Esophagus muscularis mucosa (tissue), 4 donors: ENCODE data around the gene ENPP3. TPM values are rescaled to one million over a fixed set of nuclear protein-coding genes. Genes with fewer than 3 reads are reported as not detected.

ENCODE experiments used
- DNase-seq: peaks from one replicate; pipeline ENCODE4 v3.0.0-alpha.2; 2017; ENCODE audit errors: extremely low spot score
- H3K27ac ChIP-seq, 4 donors: fragments of 200-600 bp; sonication (generic); replicated peaks in 1 of 4; 1 replicate in 3 of 4; 2 replicates in 1 of 4; pipeline ENCODE4 v1.5.1; 2016 to 2019; ENCODE audit warnings: mild to moderate bottlenecking in 1 of 4
- H3K27me3 ChIP-seq, 4 donors: fragments of 200-600 bp; sonication (generic); one replicate each; pipeline versions ENCODE4 v1.5.1 to v1.6.0; 2016 to 2019
- H3K36me3 ChIP-seq, 4 donors: fragments of 200-600 bp; sonication (generic); one replicate each; pipeline ENCODE4 v1.5.1; 2016 to 2019
- H3K4me1 ChIP-seq, 4 donors: fragments of 200-600 bp; sonication (generic); one replicate each; pipeline ENCODE4 v1.5.1; 2016 to 2019
- H3K4me3 ChIP-seq, 4 donors: fragments of 200-600 bp; sonication (generic); 1 replicate in 2 of 4; 2 replicates in 2 of 4; pipeline ENCODE4 v1.5.1; 2016 to 2019; ENCODE audit warnings: mild to moderate bottlenecking in 4 of 4, moderate library complexity in 1 of 4
- H3K9me3 ChIP-seq, 4 donors: fragments of 200-600 bp; sonication (generic); 1 replicate in 3 of 4; 2 replicates in 1 of 4; pipeline ENCODE4 v1.5.1; 2016 to 2019
- EP300 ChIP-seq: sonication (generic); formaldehyde crosslinking; IDR thresholded peaks from one replicate; pipeline ENCODE4 v1.6.1; 2017; ENCODE audit warnings: antibody characterized with exemption
- POLR2A ChIP-seq: fragments of 450-650 bp; IDR thresholded peaks from one replicate; pipeline ENCODE4 v1.6.1; 2017; ENCODE audit warnings: antibody characterized with exemption, moderate library complexity, mild to moderate bottlenecking, low read depth
- POLR2AphosphoS5 ChIP-seq, 2 donors: sonication (generic); formaldehyde crosslinking; IDR thresholded peaks; one replicate each; pipeline ENCODE4 v1.6.1; 2017; ENCODE audit warnings: antibody characterized with exemption in 2 of 2
- WGBS: methylation state at CpG from one replicate; pipeline ENCODE4 v1.1.5; 2018; 5-methylcytosine and 5-hydroxymethylcytosine counted together
- intact Hi-C: fragments of 100-400 bp; cut with DNase I; formaldehyde crosslinking; loops from one replicate; pipeline ENCODE4 v1.15.1; 2023
- total RNA-seq, 4 donors: library from RNA; depleted of rRNA; stranded (reverse); fragments of >200 nt; gene quantifications; one replicate each; pipeline versions ENCODE4 v1.1.0 to v1.2.1, GENCODE V29; 2016
- TF ChIP-seq, protein P1 (sequence below), 3 experiments: fragments of 200-600 bp in 2 of 3; fragments of 450-650 bp in 1 of 3; sonication (generic) in 2 of 3; IDR thresholded peaks; one replicate each; pipeline ENCODE4 v1.5.1; 2017 to 2019; ENCODE audit warnings: antibody characterized with exemption in 3 of 3, mild to moderate bottlenecking in 2 of 3, moderate library complexity in 1 of 3

Gene ENPP3
- total RNA-seq, 4 donors from 2014 or later, result 0.42 to 0.78 (median 0.59) TPM

DNA sequence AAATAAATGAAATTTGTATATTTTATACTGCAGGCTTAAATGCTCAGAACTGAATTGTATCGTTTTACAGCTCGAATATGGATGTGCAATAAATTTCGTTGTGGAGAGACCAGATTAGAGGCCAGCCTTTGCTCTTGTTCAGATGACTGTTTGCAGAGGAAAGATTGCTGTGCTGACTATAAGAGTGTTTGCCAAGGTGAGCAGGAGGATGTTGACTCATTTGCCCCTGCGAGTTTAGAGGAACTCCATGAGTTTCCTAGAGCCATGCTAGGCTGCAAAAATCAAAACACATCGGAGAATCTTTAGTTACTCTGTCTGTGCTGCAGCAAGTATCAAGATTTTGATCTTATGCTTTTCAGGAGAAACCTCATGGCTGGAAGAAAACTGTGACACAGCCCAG, 15.4 kb downstream of the ENPP3 start:
- no peak for TF ChIP-seq POLR2A
- TF ChIP-seq POLR2AphosphoS5 (IDR thresholded peaks at IDR 0.05), result no peak
- TF ChIP-seq EP300, result no peak
- TF ChIP-seq, protein P1, sequence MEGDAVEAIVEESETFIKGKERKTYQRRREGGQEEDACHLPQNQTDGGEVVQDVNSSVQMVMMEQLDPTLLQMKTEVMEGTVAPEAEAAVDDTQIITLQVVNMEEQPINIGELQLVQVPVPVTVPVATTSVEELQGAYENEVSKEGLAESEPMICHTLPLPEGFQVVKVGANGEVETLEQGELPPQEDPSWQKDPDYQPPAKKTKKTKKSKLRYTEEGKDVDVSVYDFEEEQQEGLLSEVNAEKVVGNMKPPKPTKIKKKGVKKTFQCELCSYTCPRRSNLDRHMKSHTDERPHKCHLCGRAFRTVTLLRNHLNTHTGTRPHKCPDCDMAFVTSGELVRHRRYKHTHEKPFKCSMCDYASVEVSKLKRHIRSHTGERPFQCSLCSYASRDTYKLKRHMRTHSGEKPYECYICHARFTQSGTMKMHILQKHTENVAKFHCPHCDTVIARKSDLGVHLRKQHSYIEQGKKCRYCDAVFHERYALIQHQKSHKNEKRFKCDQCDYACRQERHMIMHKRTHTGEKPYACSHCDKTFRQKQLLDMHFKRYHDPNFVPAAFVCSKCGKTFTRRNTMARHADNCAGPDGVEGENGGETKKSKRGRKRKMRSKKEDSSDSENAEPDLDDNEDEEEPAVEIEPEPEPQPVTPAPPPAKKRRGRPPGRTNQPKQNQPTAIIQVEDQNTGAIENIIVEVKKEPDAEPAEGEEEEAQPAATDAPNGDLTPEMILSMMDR (IDR thresholded peaks at IDR 0.05), result no peak
- WGBS, result 75% methylated on average over 5 of the region's 5 CpGs
- no peaks in the 10 kb centered on the region for H3K4me1 ChIP-seq
- H3K4me3 ChIP-seq, result no peak overlapping the region
- no peaks in the 10 kb centered on the region for H3K27me3 ChIP-seq
- no peak for DNase-seq
- H3K36me3 ChIP-seq, result no peaks in the 10 kb centered on the region
- intact Hi-C loops, result no loop called here
- H3K27ac ChIP-seq, result no peak overlapping the region
- H3K9me3 ChIP-seq, result no peaks in the 10 kb centered on the region

DNA sequence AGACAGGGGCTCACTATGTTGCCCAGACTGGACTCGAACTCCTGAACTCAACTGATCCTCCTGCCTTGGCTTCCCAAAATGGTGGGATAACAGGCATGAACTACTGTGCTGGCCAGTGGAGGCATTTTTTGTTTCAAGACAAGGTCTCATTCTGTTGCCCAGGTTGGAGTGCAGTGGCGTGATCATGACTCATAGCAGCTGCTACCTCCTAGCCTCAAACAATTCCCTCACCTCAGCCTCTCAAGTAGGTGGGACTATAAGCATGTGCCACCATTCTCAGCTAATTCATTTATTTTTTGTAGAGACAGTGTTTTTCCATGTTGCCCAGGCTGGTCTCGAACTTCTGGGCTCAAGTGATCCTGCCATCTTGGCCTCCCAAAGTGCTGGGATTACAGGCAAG, 17.2 kb downstream of the ENPP3 start:
- H3K27me3 ChIP-seq, result no peaks in the 10 kb centered on the region
- no peak overlapping the region for H3K4me3 ChIP-seq
- H3K27ac ChIP-seq, result no peak overlapping the region
- no peaks in the 10 kb centered on the region for H3K9me3 ChIP-seq
- no peaks in the 10 kb centered on the region for H3K4me1 ChIP-seq
- WGBS, result 100% methylated on average over 3 of the region's 3 CpGs
- H3K36me3 ChIP-seq, result no peaks in the 10 kb centered on the region
- TF ChIP-seq, protein P1 (IDR thresholded peaks at IDR 0.05), result no peak
- no peak for TF ChIP-seq EP300
- no peak for TF ChIP-seq POLR2AphosphoS5 (IDR thresholded peaks at IDR 0.05)
- DNase-seq, result no peak
- intact Hi-C loops, result no loop called here

DNA sequence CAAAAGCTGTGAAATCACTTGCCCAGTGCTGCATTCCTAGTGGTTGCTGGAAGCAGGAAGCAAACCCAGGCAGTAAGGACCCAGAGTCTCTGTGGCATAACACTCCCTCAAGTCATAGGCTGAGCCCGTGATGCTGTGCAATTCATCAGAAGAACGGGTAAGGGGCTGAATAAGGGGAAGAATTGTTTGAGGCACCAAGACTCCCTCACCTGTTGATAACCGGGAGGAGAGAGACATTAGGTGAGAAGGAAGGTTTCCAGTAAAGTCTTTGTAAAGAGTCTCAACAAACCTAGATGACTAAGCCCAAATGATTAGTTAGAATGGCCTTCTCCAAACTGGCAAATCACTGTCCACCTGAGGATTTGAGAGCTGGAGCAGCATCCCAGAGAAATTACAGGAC, 18.3 kb downstream of the ENPP3 start:
- TF ChIP-seq POLR2A (no peak), EP300 (no peak), POLR2AphosphoS5 (IDR thresholded peaks at IDR 0.05) (no peak)
- TF ChIP-seq, protein P1 (IDR thresholded peaks at IDR 0.05), result no peak
- 91% methylated on average over 3 of the region's 3 CpGs for WGBS
- intact Hi-C loops, result no loop called here

DNA sequence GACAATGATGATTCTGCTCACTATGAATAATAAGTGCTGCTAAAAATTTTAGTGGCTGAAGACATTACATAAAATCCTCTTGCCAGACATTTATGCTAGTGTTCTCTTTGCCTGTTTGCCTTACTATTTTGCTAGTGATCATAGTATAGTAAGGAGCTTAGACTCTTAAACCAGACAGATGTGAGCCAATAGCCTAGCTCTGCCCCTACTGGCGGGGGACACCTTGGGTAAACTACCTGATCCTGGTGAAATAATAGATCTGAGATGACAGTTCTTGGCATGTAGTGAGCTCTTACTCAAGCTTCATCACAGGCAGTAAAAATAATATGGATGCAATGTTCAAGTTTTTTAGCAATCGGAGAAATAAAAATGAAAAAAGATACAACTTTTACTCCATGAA, 18.8 kb downstream of the ENPP3 start:
- intact Hi-C loops, result no loop called here
- no peaks in the 10 kb centered on the region for H3K4me1 ChIP-seq
- WGBS, result 97% methylated on average over 2 of the region's 2 CpGs
- H3K27me3 ChIP-seq, result no peaks in the 10 kb centered on the region
- DNase-seq, result no peak
- no peak overlapping the region for H3K27ac ChIP-seq
- H3K4me3 ChIP-seq, result no peak overlapping the region
- TF ChIP-seq, protein P1 (IDR thresholded peaks at IDR 0.05), result no peak
- TF ChIP-seq POLR2A (no peak), EP300 (no peak), POLR2AphosphoS5 (IDR thresholded peaks at IDR 0.05) (no peak)
- no peaks in the 10 kb centered on the region for H3K36me3 ChIP-seq
- no peaks in the 10 kb centered on the region for H3K9me3 ChIP-seq

More for the DNA sequence above, 18.3 kb downstream of the ENPP3 start:
- Histone ChIP-seq H3K36me3 (no peaks in the 10 kb centered on the region), H3K9me3 (no peaks in the 10 kb centered on the region), H3K27ac (no peak overlapping the region), H3K27me3 (no peaks in the 10 kb centered on the region), H3K4me3 (no peak overlapping the region), H3K4me1 (no peaks in the 10 kb centered on the region)
- no peak for DNase-seq

DNA sequence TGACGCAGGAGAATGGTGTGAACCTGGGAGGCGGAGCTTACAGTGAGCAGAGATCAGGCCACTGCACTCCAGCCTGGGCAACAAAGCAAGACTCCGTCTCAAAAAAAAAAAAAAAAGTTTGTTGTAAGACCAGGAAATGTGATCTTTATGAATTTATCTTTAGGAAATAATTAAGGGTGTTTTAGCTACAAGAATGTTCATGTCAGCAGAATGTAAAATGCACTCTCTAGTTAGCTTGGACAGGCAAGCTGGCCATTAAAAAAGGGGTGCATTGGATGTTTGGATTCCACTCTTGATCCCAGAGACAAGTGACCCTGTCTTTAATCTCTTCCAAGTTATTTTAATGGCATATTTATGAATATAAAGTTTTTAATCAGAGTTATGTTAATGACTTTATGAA, 19.6 kb downstream of the ENPP3 start:
- Histone ChIP-seq H3K9me3 (no peaks in the 10 kb centered on the region), H3K4me1 (no peaks in the 10 kb centered on the region), H3K27me3 (no peaks in the 10 kb centered on the region), H3K36me3 (no peaks in the 10 kb centered on the region), H3K27ac (no peak overlapping the region), H3K4me3 (no peak overlapping the region)
- TF ChIP-seq, protein P1 (IDR thresholded peaks at IDR 0.05), result no peak
- no peak for TF ChIP-seq EP300
- TF ChIP-seq POLR2A, result no peak
- no peak for TF ChIP-seq POLR2AphosphoS5 (IDR thresholded peaks at IDR 0.05)
- intact Hi-C loops, result no loop called here
- WGBS, result 97% methylated on average over 3 of the region's 3 CpGs
- DNase-seq, result no peak
